Inferior parietal cortex (tissue), 1 donor: ENCODE results near the gene CLEC3B.
"Not testable (repeated sequence)": the region's sequence is repeated elsewhere in the genome, so short reads cannot be mapped to it uniquely, and the experiment has no call there.

Source experiments
- DNase-seq: peaks from one replicate; pipeline ENCODE4 v3.0.0-alpha.2; 2016; ENCODE audit errors: extremely low spot score

The CLEC3B gene

GRCh38 chr3:45026038-45026437, at the start of gene CLEC3B:
CLEC3B (plus strand) TSS chr3:45026303; CDS start chr3:45026363, 60 bp downstream.
- DNase-seq, result no peak

- no peak for DNase-seq
Measured at GRCh38 chr3:44981220-44981619, 44.9 kb upstream of the CLEC3B start.

GRCh38 chr3:44981751-44982150, 44.4 kb upstream of the CLEC3B start:
- DNase-seq, result no peak

GRCh38 chr3:44982817-44983216, 43.3 kb upstream of the CLEC3B start:
- no peak for DNase-seq

GRCh38 chr3:44983484-44983941, 42.6 kb upstream of the CLEC3B start:
- DNase-seq, result no peak

GRCh38 chr3:44984335-44984734, 41.8 kb upstream of the CLEC3B start:
- DNase-seq, result no peak

- not testable (repeated sequence) for DNase-seq
Measured at GRCh38 chr3:44986330-44986729, 39.8 kb upstream of the CLEC3B start.

GRCh38 chr3:44987332-44987731, 38.8 kb upstream of the CLEC3B start:
- no peak for DNase-seq

GRCh38 chr3:44988073-44988472, 38.0 kb upstream of the CLEC3B start:
- DNase-seq, result no peak

GRCh38 chr3:44989141-44989540, 37.0 kb upstream of the CLEC3B start:
- DNase-seq, result no peak

- no peak for DNase-seq
Measured at GRCh38 chr3:44989636-44990373, 36.3 kb upstream of the CLEC3B start.

- DNase-seq, result no peak
Measured at GRCh38 chr3:44991326-44991725, 34.8 kb upstream of the CLEC3B start.

- DNase-seq, result peak; percentile 7
Measured at GRCh38 chr3:44992555-44993470, 33.3 kb upstream of the CLEC3B start.

- DNase-seq, result no peak
Measured at GRCh38 chr3:44993471-44994205, 32.5 kb upstream of the CLEC3B start.

GRCh38 chr3:44995142-44995770, 30.8 kb upstream of the CLEC3B start:
- DNase-seq, result no peak

- DNase-seq, result no peak
Measured at GRCh38 chr3:44996556-44996969, 29.5 kb upstream of the CLEC3B start.

GRCh38 chr3:44999782-45000181, 26.3 kb upstream of the CLEC3B start:
- no peak for DNase-seq

- no peak for DNase-seq
Measured at GRCh38 chr3:45000823-45001222, 25.3 kb upstream of the CLEC3B start.

- no peak for DNase-seq
Measured at GRCh38 chr3:45001738-45002137, 24.4 kb upstream of the CLEC3B start.

GRCh38 chr3:45002139-45002660, 23.9 kb upstream of the CLEC3B start:
- DNase-seq, result no peak

- DNase-seq, result no peak
Measured at GRCh38 chr3:45002720-45003119, 23.4 kb upstream of the CLEC3B start.
